Measurements from ENCODE around the gene MAD2L1BP.

The MAD2L1BP gene

DNA sequence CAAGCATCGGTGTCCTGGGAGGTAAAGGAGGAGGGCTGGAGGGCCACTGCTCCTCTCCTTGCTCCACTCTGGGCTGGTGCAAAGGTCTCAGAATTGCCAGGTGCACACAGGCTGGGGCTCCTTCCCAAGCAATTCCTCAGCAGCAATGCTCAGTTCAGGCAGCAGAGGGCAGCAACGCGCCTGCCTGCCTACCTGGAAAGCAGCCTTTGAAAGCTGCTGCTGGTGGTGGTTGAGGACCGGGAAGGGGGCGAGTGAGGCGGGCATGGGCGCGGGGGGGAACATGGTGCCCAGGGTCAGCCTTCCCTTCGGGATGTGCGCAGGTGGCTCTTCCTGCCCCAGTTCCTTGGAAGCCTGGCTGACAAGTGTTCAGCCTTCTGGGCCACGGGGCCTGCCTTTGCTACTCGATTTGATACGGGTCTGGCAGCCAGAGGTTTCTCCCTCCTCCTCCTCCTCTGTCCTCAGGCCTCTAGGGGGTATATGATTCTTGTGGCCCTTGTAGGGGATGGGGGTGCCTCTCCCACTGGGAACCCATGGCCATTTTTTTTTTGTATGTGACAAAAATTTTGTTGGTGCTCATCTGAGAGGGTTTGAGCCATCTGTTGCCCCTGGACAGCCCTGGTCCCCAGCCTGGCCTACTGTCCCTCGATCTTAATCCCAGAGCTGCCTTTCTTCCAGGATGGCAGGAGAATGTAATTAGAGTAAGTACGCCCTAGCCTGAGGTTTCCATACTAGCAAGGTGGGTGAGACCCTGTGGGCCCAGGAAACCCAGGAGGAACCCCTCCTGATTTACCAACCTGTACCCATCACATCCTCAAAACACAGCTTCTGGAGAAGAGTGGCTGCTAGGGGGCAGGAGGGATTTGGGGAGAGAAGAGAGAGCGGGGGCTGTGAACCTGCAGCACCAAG lies 31.9 kb downstream of the MAD2L1BP start:
- DNase-seq (ENCODE audit: low read depth, low spot score): peak; percentile 57

GRCh38 chr6:43668151-43669028 lies 32.8 kb downstream of the MAD2L1BP start:
- DNase-seq (ENCODE audit: low read depth, low spot score): no peak

GRCh38 chr6:43669050-43669921 lies 33.6 kb downstream of the MAD2L1BP start:
- no peak for DNase-seq (ENCODE audit: low read depth, low spot score)

DNA sequence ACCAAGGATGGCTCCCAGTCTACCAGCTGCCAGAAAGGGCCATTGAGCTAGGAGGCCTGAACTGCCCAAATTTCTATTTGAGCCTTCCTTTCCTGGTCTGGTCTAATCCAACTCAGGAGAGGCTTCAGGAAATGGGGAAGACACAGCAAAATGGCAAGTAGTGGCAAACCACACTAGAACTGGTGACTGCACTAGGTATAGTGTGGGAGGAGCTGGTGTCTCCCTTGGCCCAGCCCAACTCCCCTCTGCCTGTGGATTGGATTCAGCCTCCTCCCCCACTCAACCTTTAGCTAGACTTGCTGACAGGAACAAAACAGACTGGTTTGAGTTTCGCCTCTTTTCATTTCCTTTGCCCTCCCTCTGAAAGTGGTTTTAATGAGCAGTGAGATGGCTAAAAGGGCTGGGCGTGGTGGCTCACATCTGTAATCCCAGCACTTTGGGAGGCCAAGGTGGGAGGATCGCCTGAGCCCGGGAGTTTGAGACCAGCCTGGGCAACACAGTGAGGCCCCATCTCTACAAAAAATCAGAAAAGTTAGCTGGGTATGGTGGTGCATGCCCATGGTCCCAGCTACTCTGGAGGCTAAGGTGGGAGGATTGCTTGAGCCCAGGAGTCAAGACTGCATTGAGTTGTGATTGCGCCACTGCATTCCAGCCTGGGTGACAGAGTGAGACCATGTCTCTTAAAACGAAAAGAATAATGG lies 34.4 kb downstream of the MAD2L1BP start:
- no peak for DNase-seq (ENCODE audit: low read depth, low spot score)

GRCh38 chr6:43670623-43670986 lies 35.0 kb downstream of the MAD2L1BP start:
- no peak for DNase-seq (ENCODE audit: low read depth, low spot score)

DNA sequence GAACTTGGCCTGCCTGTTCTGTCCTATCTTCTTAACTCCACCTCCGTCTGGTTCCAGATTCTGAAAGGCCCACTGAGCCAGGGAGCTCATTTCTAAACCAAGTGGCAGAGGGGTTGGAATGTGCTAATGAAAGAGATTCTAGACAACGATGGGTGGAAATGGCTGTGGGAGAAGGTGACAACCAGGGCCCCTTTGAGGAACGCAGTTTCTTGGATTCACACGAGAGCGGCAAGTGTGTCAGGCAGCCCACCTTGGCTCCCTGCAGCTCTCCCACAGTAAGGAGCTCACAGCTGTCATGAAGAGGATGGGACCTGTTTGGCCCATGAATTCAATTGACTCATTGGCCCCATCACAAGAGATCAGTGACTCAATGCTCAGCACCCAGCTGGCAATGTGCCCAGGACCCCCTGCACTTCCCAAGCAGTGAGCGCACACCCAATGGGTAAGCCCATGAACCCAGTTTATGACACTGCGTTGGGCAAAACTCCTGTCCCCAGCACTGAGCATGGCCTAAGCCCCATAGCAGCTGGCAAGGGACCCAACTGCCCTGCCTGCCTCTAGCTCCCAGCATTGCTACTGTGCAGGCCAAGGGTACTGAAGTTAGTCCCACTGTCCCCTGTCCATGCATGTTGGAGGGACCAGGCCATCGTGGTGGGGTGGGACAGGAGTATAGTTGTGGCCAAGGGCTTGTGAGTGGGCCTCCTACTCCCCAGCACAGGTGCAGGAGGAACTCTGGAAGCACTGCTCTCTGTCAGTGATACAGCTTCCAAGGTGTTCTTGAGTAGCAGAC lies 35.6 kb downstream of the MAD2L1BP start:
- no peak for DNase-seq (ENCODE audit: low read depth, low spot score)

DNA sequence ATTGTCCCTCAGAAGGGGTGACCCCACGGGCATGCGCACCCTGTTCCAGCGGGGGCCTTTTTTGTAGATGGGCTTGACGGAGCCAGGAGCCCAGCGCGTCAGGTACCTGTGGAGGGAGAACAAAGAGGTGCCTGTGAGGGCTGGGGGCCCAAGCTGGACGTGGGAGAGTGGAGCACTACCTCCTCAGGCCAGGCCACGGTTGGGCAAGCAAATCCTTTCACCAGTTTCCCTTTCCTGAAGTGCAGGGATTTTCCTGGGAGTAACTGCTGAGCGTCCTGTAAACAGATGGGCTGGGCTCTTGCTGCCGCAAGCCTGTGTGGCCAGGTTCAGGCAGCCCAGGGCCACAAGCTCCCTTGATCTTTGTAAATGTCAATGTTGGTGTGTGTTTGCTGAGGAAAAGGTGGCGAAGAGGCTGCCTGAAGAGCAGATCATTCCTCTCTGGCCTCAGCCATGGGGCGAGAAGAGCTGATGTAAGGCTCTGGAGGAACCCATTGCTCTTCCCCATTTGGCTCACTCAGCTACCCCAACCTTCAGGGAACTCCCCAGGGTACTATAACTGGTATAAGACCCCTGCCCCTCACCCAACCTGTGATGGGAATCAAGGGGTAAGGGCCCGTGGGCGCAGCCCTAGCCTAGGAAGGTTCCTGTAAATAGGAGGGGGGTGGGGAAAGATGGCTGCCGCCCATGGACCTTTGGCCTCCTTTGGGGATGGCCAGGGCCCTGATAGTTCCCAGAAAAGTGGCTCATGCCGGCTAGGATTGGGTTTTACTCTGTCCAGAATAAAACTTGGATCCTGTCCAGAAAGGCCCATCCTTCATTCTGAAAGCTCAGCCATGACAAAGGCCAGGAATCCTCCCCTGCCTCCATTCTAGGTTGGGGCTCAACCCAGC lies 36.4 kb downstream of the MAD2L1BP start:
- no peak for DNase-seq (ENCODE audit: low read depth, low spot score)

DNA sequence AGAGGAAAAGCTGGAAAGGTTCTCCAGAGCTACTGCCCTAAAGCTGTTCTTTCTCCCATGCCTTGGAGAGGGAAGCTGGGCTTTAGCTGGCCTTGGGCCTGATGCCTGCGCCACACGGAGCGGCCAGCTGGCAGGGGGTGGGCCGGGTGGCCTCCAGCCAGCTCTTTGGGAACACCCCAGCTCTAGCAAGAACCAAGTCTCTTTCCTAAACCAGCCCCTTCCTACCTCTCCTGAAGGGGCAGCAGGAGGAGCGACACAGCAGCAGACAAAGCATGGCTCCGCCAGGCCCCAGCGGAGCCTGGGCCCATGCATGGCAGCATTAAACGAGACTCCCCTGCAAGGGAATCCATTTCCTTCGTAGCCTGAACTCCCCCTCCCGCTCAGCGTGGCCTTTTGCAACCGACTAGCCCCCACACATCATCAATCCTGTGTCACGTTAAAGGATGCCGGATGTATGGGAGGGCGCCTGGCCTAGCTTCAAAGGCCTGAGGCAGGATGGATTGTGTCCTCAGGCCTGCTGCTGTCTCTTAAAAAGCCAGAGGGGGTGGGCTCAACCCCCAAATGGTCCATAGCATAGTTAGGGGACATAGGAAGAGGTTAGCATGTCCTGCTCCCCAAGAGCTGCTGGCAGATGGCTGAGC lies 37.9 kb downstream of the MAD2L1BP start:
- no peak for DNase-seq (ENCODE audit: low read depth, low spot score)

DNA sequence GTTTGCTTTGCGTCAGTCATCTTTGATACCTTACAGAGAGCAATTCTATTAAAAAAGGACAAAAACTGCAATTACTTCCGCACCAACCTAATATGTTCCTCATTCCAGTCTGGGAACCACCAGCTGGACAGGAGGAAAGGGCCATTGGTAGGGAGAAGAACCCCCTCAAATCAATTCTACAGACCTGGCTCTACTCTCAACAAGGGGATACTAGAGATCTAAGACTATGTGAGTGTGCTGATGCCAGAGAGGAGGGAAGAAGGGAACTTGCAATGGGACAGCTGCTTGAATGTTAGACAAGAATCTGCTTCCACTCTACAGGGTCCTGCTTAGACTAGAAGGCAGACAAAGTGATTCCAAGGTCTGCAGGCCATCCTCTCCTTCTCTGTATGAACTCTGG lies 38.7 kb downstream of the MAD2L1BP start:
- DNase-seq (ENCODE audit: low read depth, low spot score): no peak

GRCh38 chr6:43674921-43675320 lies 39.3 kb downstream of the MAD2L1BP start:
- DNase-seq (ENCODE audit: low read depth, low spot score): no peak

GRCh38 chr6:43676962-43677606 lies 41.4 kb downstream of the MAD2L1BP start:
- DNase-seq (ENCODE audit: low read depth, low spot score): no peak

DNA sequence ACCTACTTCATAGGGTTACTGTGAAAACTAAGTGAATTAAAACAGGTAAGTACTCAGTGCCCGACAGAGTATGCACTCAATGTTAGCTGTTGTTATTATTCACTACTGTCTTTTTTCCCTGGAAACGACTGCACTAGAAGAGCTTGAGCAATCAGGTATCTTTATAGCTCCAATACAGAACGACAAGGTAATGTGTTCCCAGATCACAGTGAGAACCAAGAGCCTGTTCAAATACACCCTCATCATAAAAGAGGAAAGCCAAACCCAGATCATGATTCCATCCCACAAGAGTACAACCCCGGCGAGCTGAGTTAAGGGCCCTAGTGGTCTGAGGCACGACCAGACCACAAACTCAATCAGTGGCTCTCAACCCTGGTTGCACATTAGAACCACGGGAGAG lies 42.1 kb downstream of the MAD2L1BP start:
- no peak for DNase-seq (ENCODE audit: low read depth, low spot score)

DNA sequence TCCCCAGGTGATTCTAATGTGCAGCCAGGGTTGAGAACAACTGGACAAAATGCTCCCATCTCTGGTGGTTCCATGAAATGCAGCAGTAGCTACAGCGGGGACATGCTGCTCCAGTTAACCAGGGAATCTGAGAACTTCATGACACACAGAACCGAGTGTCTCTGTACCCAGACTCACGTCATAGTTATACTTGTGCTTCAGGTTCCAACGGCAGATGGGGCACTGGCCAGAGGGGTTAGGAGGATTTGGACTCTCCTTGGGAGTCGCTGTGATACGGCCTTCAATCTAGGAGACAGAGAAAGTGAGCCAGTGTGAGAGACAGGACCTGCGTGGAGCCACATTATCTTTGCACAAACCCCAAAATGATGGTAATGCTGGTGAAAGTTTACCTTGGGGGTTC lies 42.7 kb downstream of the MAD2L1BP start:
- DNase-seq (ENCODE audit: low read depth, low spot score): no peak

DNA sequence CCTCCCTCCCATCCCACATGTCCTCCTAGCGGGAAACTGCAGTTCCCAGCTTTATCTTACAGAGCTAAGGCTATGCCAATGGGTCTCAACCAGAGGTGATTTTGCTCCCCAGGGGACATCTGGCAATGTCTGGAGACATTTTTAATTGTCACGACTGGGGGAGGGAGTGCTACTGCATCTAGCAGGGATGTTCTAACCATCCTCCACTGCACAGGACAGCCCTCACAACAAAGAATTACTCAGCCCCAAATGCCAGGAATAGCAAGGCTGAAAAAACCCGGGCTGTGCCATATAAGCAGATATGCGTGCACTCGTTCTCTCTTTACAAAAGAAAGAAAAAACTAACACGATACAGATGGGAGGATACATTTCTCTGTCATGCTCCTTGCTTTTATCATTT lies 43.4 kb downstream of the MAD2L1BP start:
- DNase-seq (ENCODE audit: low read depth, low spot score): no peak

- DNase-seq (ENCODE audit: low read depth, low spot score): no peak
These were observed 44.9 kb downstream of the MAD2L1BP start for GRCh38 chr6:43680308-43681200.

GRCh38 chr6:43681303-43681702 lies 45.7 kb downstream of the MAD2L1BP start:
- no peak for DNase-seq (ENCODE audit: low read depth, low spot score)

- no peak for DNase-seq (ENCODE audit: low read depth, low spot score)
These were observed 47.2 kb downstream of the MAD2L1BP start for GRCh38 chr6:43682724-43683429.

All from activated CD4-positive, CD25-positive, alpha-beta regulatory T cell treated with anti-CD3 and anti-CD28 coated beads, Interleukin-2, amount 50 U/mL, for 16 hours (primary cell).